ENCODE data around the gene PARP14. TPM values are rescaled to one million over a fixed set of nuclear protein-coding genes. Genes with fewer than 3 reads are reported as not detected.
A peak's percentile ranks its signal among the peaks of the same experiment; 100 is the strongest.
"Not testable (repeated sequence)": the region's sequence is repeated elsewhere in the genome, so short reads cannot be mapped to it uniquely, and the experiment has no call there.

PARP14 gene
- total and polyA plus RNA-seq, 2 experiments from 2014 or later, result 0.42 to 4.0 TPM

DNA sequence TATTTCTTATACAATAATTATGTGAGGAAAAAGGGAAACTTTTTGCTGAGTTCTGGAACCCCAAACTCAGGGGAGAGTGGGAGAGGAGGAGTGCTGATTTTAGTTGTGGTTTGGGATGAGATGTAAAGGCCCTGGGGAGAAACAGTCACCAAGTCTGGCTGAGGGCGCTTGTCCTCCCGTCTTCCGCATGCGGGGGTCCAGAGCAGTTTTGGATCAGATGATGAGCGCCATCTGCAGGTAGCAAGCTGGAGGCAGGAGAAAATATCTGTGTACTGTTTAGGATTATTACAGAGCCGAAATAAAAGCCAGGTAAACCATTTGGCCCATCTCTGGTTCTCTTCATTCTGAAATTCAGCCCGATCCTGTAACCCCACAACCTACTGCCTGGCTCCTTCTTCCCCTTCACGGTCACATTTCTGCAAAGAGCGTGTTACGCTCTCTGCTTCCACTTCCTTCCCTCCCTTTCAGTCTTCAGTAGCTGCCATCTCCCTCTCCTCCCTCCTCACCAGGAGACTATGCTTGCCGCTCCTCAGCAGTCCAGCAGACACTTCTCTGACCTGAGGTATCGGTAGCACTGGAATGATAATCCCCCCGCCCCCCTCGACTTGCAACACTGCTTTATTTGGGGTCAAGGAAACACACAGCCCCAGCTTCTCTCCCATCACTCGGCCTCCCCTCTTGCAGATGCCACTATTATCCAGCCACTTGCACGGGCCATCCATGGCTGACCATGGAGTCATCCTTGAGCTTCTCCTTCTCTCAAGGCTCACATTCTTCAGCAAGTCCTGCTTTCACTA lies 1.4 kb upstream of the PARP14 start:
- TF ChIP-seq, protein P1, sequence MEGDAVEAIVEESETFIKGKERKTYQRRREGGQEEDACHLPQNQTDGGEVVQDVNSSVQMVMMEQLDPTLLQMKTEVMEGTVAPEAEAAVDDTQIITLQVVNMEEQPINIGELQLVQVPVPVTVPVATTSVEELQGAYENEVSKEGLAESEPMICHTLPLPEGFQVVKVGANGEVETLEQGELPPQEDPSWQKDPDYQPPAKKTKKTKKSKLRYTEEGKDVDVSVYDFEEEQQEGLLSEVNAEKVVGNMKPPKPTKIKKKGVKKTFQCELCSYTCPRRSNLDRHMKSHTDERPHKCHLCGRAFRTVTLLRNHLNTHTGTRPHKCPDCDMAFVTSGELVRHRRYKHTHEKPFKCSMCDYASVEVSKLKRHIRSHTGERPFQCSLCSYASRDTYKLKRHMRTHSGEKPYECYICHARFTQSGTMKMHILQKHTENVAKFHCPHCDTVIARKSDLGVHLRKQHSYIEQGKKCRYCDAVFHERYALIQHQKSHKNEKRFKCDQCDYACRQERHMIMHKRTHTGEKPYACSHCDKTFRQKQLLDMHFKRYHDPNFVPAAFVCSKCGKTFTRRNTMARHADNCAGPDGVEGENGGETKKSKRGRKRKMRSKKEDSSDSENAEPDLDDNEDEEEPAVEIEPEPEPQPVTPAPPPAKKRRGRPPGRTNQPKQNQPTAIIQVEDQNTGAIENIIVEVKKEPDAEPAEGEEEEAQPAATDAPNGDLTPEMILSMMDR (IDR thresholded peaks at IDR 0.05; ENCODE audit: low read depth, low read length), result peak; percentile 76
- Histone ChIP-seq H3K9me3 (ENCODE audit: low read depth) (no peaks in the 10 kb centered on the region), H3K27ac (no peak overlapping the region)

DNA sequence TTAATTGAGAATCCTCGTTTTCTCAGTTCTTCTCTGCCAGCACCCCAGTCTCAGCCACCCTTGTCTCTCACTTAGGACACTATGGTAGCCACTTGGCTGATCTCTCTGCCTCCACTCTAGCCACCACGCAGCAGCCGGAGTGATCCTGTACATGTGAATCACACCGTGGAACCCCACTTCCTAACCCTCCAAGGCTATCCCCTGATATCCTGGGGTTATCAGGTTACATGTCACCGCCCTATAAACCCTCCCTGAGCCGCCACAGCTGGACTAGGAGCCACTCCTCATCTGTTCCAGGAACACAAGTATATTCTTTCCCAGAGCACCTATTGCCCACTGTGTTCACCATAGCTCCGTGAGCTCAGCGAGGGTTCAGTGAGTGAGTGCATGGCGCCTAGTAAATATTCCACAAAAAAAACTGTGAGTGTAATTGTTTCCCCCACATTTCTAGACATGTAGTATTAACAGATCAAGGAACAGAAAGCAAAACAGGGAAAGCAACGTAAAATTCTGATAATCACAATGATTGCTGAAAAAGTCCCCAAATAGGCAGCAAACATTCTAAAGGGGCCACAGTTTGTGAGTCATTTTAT lies 661 bp upstream of the PARP14 start:
- H3K27ac ChIP-seq, result no peak overlapping the region
- H3K9me3 ChIP-seq (ENCODE audit: low read depth), result no peaks in the 10 kb centered on the region
- DNase-seq (ENCODE audit: low read depth in 1 of 2, low spot score in 1 of 2), result peak in 1 of 2 donors; percentile 25
- H3K36me3 ChIP-seq, result no peaks in the 10 kb centered on the region
- peak overlapping the region; percentile 47 for H3K4me3 ChIP-seq
- TF ChIP-seq, protein P1 (IDR thresholded peaks at IDR 0.05; ENCODE audit: low read depth, low read length), result no peak
- no peaks in the 10 kb centered on the region for H3K4me1 ChIP-seq (ENCODE audit: low read depth)
- peaks cover 42% of the 10 kb centered on the region for H3K27me3 ChIP-seq

More for the DNA sequence above, 1.4 kb upstream of the PARP14 start:
- Histone ChIP-seq H3K36me3 (no peaks in the 10 kb centered on the region), H3K4me3 (no peak overlapping the region), H3K27me3 (peaks cover 42% of the 10 kb centered on the region), H3K4me1 (ENCODE audit: low read depth) (no peaks in the 10 kb centered on the region)
- peak; percentile 76 to 83 for DNase-seq (ENCODE audit: low read depth in 1 of 2, low spot score in 1 of 2)

DNA sequence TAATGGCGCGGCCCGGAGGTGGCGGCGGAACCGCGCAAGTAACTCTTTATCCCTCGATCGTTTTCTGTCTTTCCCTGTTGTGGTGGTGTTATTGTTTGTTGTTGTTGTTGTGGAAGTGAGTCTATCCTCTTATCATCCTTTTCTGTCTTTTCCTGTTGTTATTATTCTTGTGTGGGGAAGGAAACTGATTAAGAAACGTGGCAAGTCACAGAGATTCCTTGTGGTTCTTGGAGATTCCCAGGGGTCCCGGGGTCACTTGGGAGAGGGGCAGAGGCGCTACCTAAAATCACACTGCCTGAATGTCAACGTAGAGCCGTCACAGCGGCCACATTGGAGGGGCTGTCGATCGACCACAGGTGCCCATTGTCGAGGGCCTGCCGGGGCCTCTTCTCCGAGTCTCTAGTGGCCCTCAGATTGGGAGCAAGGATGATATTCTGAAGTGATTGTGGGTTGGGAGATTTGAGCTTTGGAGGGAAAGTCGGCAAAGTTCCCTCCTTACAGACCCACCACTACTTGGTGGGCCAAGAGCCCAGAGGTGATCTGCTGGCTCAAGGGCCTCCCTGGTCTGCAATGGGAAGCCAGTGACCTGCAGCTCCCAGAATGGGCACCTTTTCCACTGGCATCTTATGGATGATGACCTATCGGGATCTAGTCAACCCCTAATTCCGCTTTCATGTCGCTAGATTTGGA lies 790 bp downstream of the PARP14 start:
- Histone ChIP-seq H3K4me1 (ENCODE audit: low read depth) (no peaks in the 10 kb centered on the region), H3K4me3 (peak overlapping the region; percentile 47), H3K9me3 (ENCODE audit: low read depth) (no peaks in the 10 kb centered on the region), H3K27ac (no peak overlapping the region), H3K36me3 (no peaks in the 10 kb centered on the region), H3K27me3 (peaks cover 42% of the 10 kb centered on the region)
- no peak for DNase-seq (ENCODE audit: low read depth in 1 of 2, low spot score in 1 of 2)
- TF ChIP-seq, protein P1 (IDR thresholded peaks at IDR 0.05; ENCODE audit: low read depth, low read length), result no peak

DNA sequence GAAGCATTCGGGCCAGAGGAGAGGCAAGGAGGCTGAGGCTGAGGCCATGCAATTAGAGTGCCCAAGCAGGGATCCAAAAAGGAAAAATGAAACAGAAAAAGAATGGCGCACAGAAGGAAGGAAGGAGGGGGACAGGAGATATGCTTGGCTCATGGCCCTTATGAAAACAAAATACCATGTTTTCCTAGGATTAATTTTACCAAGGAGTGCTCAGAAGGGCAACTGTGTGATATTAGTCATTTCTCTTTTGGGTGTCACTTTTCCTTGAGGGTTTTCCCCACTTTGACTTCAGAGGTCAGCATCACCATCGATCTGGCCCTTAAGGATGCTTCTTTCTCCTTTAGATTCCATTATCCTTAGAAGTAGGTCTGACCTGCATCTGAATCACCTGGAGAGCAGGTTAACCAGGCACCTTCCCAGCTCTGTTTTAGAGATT lies 1.4 kb downstream of the PARP14 start:
- Histone ChIP-seq H3K4me1 (ENCODE audit: low read depth) (no peaks in the 10 kb centered on the region), H3K9me3 (ENCODE audit: low read depth) (no peaks in the 10 kb centered on the region), H3K27me3 (peaks cover 42% of the 10 kb centered on the region), H3K4me3 (no peak overlapping the region), H3K36me3 (no peaks in the 10 kb centered on the region), H3K27ac (no peak overlapping the region)
- DNase-seq (ENCODE audit: low read depth in 1 of 2, low spot score in 1 of 2), result no peak
- TF ChIP-seq, protein P1 (IDR thresholded peaks at IDR 0.05; ENCODE audit: low read depth, low read length), result no peak

DNA sequence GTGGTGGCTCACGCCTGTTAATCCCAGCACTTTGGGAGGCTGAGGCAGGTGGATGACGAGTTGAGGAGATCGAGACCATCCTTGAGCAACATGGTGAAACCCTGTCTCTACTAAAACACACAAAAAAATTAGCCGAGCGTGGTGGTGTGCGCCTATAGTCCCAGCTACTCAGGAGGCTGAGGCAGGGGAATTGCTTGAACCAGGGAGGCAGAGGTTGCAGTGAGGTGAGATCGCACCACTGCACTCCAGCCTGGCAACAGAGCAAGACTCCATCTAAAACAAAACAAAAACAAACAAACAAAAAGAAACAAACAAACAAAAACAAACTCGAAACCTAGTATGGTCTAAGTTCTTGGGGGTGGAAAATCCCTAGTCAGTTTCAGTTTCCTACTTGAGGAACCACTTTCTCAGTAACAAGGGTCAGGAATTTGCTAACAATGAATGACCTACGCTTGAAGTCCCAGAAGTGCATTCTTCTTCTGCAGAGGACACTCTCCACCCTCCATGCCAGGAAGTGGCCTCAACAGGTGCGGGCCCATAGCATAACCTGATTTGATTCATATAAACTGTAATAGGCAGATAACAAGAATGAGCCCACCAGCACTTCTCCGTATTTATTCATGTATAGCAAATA lies 2.3 kb downstream of the PARP14 start:
- not testable (repeated sequence) for H3K4me3 ChIP-seq; H3K9me3 ChIP-seq (ENCODE audit: low read depth); DNase-seq (ENCODE audit: low read depth in 1 of 2, low spot score in 1 of 2); H3K4me1 ChIP-seq (ENCODE audit: low read depth); H3K27ac ChIP-seq; H3K36me3 ChIP-seq
- H3K27me3 ChIP-seq, result peaks cover 42% of the 10 kb centered on the region

All from cardiac muscle cell (in vitro differentiated cells and primary cell).